Activated CD8-positive, alpha-beta T cell treated with anti-CD3 and anti-CD28 coated beads, Interleukin-2, amount 10 ng/mL, durations not matched to agents 7 days and 5 days (primary cell): Measurements from ENCODE around the gene ITGA4. TPM values are rescaled to one million over a fixed set of nuclear protein-coding genes. Genes with fewer than 3 reads are reported as not detected.

Experiments used
- ATAC-seq: fragments of 150-1000 bp; cut with Tn5 transposase; one replicate; pipeline ENCODE4 v1.10.0; 2021; ENCODE audit warnings: moderate library complexity
- CTCF ChIA-PET: fragments of 350-600 bp; sonication (Branson Sonifier 250); formaldehyde crosslinking; loops from one replicate; lab custom pipeline; 2021; ENCODE audit warnings: antibody characterized with exemption; lab: Charles Lee
- POLR2A ChIA-PET: fragments of 350-600 bp; sonication (Branson Sonifier 250); formaldehyde crosslinking; loops from one replicate; lab custom pipeline; 2021; ENCODE audit warnings: antibody characterized with exemption; lab: Charles Lee
- DNase-seq: peaks from one replicate; pipeline ENCODE4 v3.0.0-alpha.2; 2020
- H3K27ac Mint-ChIP-seq: one replicate; pipeline ENCODE4 v1.8.0; 2021; ENCODE audit warnings: mild to moderate bottlenecking, mixed read lengths
- H3K27me3 Mint-ChIP-seq: one replicate; pipeline ENCODE4 v1.8.0; 2021; ENCODE audit warnings: low read depth, mixed read lengths
- H3K36me3 Mint-ChIP-seq: one replicate; pipeline ENCODE4 v1.8.0; 2021; ENCODE audit warnings: low read depth, mixed read lengths
- H3K4me1 Mint-ChIP-seq: one replicate; pipeline ENCODE4 v1.8.0; 2021; ENCODE audit warnings: low read depth, mixed read lengths
- H3K4me3 Mint-ChIP-seq: one replicate; pipeline ENCODE4 v1.8.0; 2021; ENCODE audit warnings: mild to moderate bottlenecking, mixed read lengths
- H3K9me3 Mint-ChIP-seq: one replicate; pipeline ENCODE4 v1.8.0; 2022; ENCODE audit warnings: mixed read lengths; ENCODE audit not compliant: insufficient read depth
- total RNA-seq, 2 experiments: library from RNA; stranded (reverse); gene quantifications; one replicate each; pipeline ENCODE4 v1.2.3, GENCODE V29; 2021

ITGA4 gene
- total RNA-seq, 2 experiments from 2014 or later: 144 to 152 TPM

- DNase-seq (no peak), ATAC-seq (no peak)
- peaks cover 10% of the 10 kb centered on the region for H3K27me3 Mint-ChIP-seq
- ChIA-PET POLR2A (no interaction called here), CTCF (interaction anchor here (6.0 kb wide), 1 partner anchor 139 kb away, joined by 106 read pairs; no protein-coding TSS in a partner anchor)
- no peak overlapping the region for H3K27ac Mint-ChIP-seq
- no peaks in the 10 kb centered on the region for H3K4me1 Mint-ChIP-seq
- H3K36me3 Mint-ChIP-seq: no peaks in the 10 kb centered on the region
- H3K9me3 Mint-ChIP-seq: no peaks in the 10 kb centered on the region
- H3K4me3 Mint-ChIP-seq: no peak overlapping the region
These were observed 118.5 kb downstream of the ITGA4 start for GRCh38 chr2:181575650-181576025.

GRCh38 chr2:181576431-181576830 lies 119.2 kb downstream of the ITGA4 start:
- ATAC-seq (no peak), DNase-seq (no peak)
- Mint-ChIP-seq H3K4me3 (no peak overlapping the region), H3K36me3 (no peaks in the 10 kb centered on the region), H3K9me3 (no peaks in the 10 kb centered on the region), H3K27me3 (peaks cover 10% of the 10 kb centered on the region), H3K27ac (no peak overlapping the region), H3K4me1 (no peaks in the 10 kb centered on the region)
- ChIA-PET CTCF (interaction anchor here (2.6 kb wide), 1 partner anchor 139 kb away, joined by 10 read pairs; no protein-coding TSS in a partner anchor), POLR2A (no interaction called here)

- no peak overlapping the region for H3K4me3 Mint-ChIP-seq
- ChIA-PET POLR2A (no interaction called here), CTCF (interaction anchor here (2.6 kb wide), 1 partner anchor 136 kb away, joined by 10 read pairs; no protein-coding TSS in a partner anchor)
- DNase-seq (no peak), ATAC-seq (no peak)
- peaks cover 5% of the 10 kb centered on the region for H3K27me3 Mint-ChIP-seq
- no peak overlapping the region for H3K27ac Mint-ChIP-seq
- no peaks in the 10 kb centered on the region for H3K36me3 Mint-ChIP-seq
- H3K4me1 Mint-ChIP-seq: no peaks in the 10 kb centered on the region
- H3K9me3 Mint-ChIP-seq: no peaks in the 10 kb centered on the region
These were observed 121.6 kb downstream of the ITGA4 start for GRCh38 chr2:181578829-181579228.

GRCh38 chr2:181581534-181581933 lies 124.3 kb downstream of the ITGA4 start:
- Mint-ChIP-seq H3K4me3 (no peak overlapping the region), H3K4me1 (peaks cover 10% of the 10 kb centered on the region), H3K9me3 (no peaks in the 10 kb centered on the region), H3K27ac (no peak overlapping the region), H3K36me3 (no peaks in the 10 kb centered on the region), H3K27me3 (peaks cover 7% of the 10 kb centered on the region)
- DNase-seq (no peak), ATAC-seq (no peak)
- CTCF ChIA-PET: no interaction called here
- POLR2A ChIA-PET: no interaction called here

- POLR2A ChIA-PET: no interaction called here
These were observed 128.5 kb downstream of the ITGA4 start for GRCh38 chr2:181585732-181586131.

More at GRCh38 chr2:181585732-181586131, 128.5 kb downstream of the ITGA4 start:
- Mint-ChIP-seq H3K4me1 (peaks cover 14% of the 10 kb centered on the region), H3K36me3 (no peaks in the 10 kb centered on the region), H3K27ac (no peak overlapping the region), H3K4me3 (no peak overlapping the region), H3K9me3 (no peaks in the 10 kb centered on the region), H3K27me3 (peaks cover 12% of the 10 kb centered on the region)
- no peak for ATAC-seq
- no peak for DNase-seq
- CTCF ChIA-PET: interaction anchor here (1.0 to 1.9 kb wide), 3 partner anchors 13 to 130 kb away, joined by 3 to 7 read pairs (median 5); no protein-coding TSS in a partner anchor

Other genes with a start within 250 kb of the ITGA4 start
- not detected for gene CERKL, start 199.7 kb downstream of the ITGA4 start, total RNA-seq
- gene NEUROD1, start 223.1 kb downstream of the ITGA4 start, total RNA-seq: not detected